Naive B cell (primary cell): ENCODE measurements around the gene TENT5A. TPM values are rescaled to one million over a fixed set of nuclear protein-coding genes. Genes with fewer than 3 reads are reported as not detected.
"Not testable (repeated sequence)": the region's sequence is repeated elsewhere in the genome, so short reads cannot be mapped to it uniquely, and the experiment has no call there.

Experiments used
- ATAC-seq, 2 donors: fragments of 150-1000 bp; cut with Tn5 transposase; 2 replicates each; pipeline ENCODE4 v1.10.0; 2021; ENCODE audit warnings: low read depth in 2 of 2, mild to moderate bottlenecking in 2 of 2, moderate library complexity in 2 of 2
- DNase-seq: peaks from one replicate; pipeline ENCODE4 v3.0.0; 2022
- H3K27ac Mint-ChIP-seq, 6 donors: one replicate each; pipeline ENCODE4 v1.8.0; 2020 to 2022; ENCODE audit warnings: mild to moderate bottlenecking in 6 of 6, mixed read lengths in 6 of 6, moderate library complexity in 5 of 6, inconsistent platforms in 2 of 6
- H3K27me3 Mint-ChIP-seq, 3 donors: one replicate each; pipeline ENCODE4 v1.8.0; 2021 to 2022; ENCODE audit warnings: mixed read lengths in 3 of 3, mild to moderate bottlenecking in 1 of 3
- H3K36me3 Mint-ChIP-seq, 2 donors: one replicate each; pipeline ENCODE4 v1.8.0; 2020 to 2022; ENCODE audit warnings: mixed read lengths in 2 of 2, inconsistent platforms in 1 of 2, mild to moderate bottlenecking in 1 of 2
- H3K4me1 Mint-ChIP-seq, 3 donors: one replicate each; pipeline ENCODE4 v1.8.0; 2020 to 2022; ENCODE audit warnings: mixed read lengths in 3 of 3, inconsistent platforms in 1 of 3, mild to moderate bottlenecking in 1 of 3, moderate library complexity in 1 of 3
- H3K4me3 Mint-ChIP-seq, 8 donors: one replicate each; pipeline ENCODE4 v1.8.0; 2020 to 2022; ENCODE audit warnings: mild to moderate bottlenecking in 8 of 8, mixed read lengths in 8 of 8, moderate library complexity in 8 of 8, inconsistent platforms in 2 of 8
- H3K9me3 Mint-ChIP-seq, 7 donors: one replicate each; pipeline ENCODE4 v1.8.0; 2020 to 2022; ENCODE audit warnings: mixed read lengths in 7 of 7, mild to moderate bottlenecking in 5 of 7, inconsistent platforms in 2 of 7, moderate library complexity in 1 of 7
- polyA plus RNA-seq, 6 donors: library from polyadenylated mRNA; unstranded; fragments of 300-500 nt; fragmentation: Illumina TruSeq; gene quantifications; one replicate each; pipeline ENCODE4 v1.2.3, GENCODE V29; 2021; ENCODE audit warnings: low read depth in 6 of 6

The TENT5A gene
- polyA plus RNA-seq, 6 donors from 2014 or later = 8.4 to 16.7 (median 11.8) TPM

GRCh38 chr6:81786150-81786549, 33.7 kb upstream of the TENT5A start:
- no peak overlapping the region for H3K27ac Mint-ChIP-seq
- peaks cover 0 to 11% (median 0%) of the 10 kb centered on the region in 3 donors for H3K27me3 Mint-ChIP-seq
- H3K9me3 Mint-ChIP-seq = peaks cover 3 to 8% (median 6%) of the 10 kb centered on the region in 7 donors
- H3K4me3 Mint-ChIP-seq = no peak overlapping the region
- no peaks in the 10 kb centered on the region for H3K4me1 Mint-ChIP-seq
- DNase-seq (no peak), ATAC-seq (no peak)
- H3K36me3 Mint-ChIP-seq = peaks cover 0 to 7% of the 10 kb centered on the region in 2 donors

GRCh38 chr6:81785377-81785776, 32.9 kb upstream of the TENT5A start:
- DNase-seq (no peak), ATAC-seq (no peak)
- Mint-ChIP-seq H3K27me3 (peaks cover 0 to 11% (median 0%) of the 10 kb centered on the region in 3 donors), H3K27ac (no peak overlapping the region), H3K36me3 (peaks cover 0 to 7% of the 10 kb centered on the region in 2 donors), H3K4me1 (no peaks in the 10 kb centered on the region), H3K4me3 (no peak overlapping the region), H3K9me3 (peaks cover 3 to 8% (median 6%) of the 10 kb centered on the region in 7 donors)

GRCh38 chr6:81783893-81784292, 31.4 kb upstream of the TENT5A start:
- Mint-ChIP-seq H3K27me3 (peaks cover 0 to 6% (median 0%) of the 10 kb centered on the region in 3 donors), H3K4me3 (no peak overlapping the region), H3K9me3 (peaks cover 3 to 8% (median 6%) of the 10 kb centered on the region in 7 donors), H3K36me3 (peaks cover 0 to 7% of the 10 kb centered on the region in 2 donors), H3K4me1 (no peaks in the 10 kb centered on the region), H3K27ac (no peak overlapping the region)
- ATAC-seq (no peak), DNase-seq (no peak)

GRCh38 chr6:81781624-81782023, 29.1 kb upstream of the TENT5A start:
- no peak for DNase-seq
- ATAC-seq = no peak
- Mint-ChIP-seq H3K9me3 (peaks cover 3 to 8% (median 6%) of the 10 kb centered on the region in 7 donors), H3K27me3 (peaks cover 0 to 11% (median 6%) of the 10 kb centered on the region in 3 donors), H3K4me3 (no peak overlapping the region), H3K27ac (no peak overlapping the region), H3K4me1 (no peaks in the 10 kb centered on the region), H3K36me3 (peaks cover 0 to 7% of the 10 kb centered on the region in 2 donors)

GRCh38 chr6:81777586-81778268, 25.2 kb upstream of the TENT5A start:
- no peak overlapping the region for H3K4me3 Mint-ChIP-seq
- peaks cover 0 to 13% (median 6%) of the 10 kb centered on the region in 3 donors for H3K27me3 Mint-ChIP-seq
- no peak for ATAC-seq
- H3K36me3 Mint-ChIP-seq = peaks cover 0 to 7% of the 10 kb centered on the region in 2 donors
- H3K9me3 Mint-ChIP-seq = peaks cover 3 to 8% (median 6%) of the 10 kb centered on the region in 7 donors
- H3K4me1 Mint-ChIP-seq = no peaks in the 10 kb centered on the region
- H3K27ac Mint-ChIP-seq = no peak overlapping the region
- no peak for DNase-seq

- H3K4me1 Mint-ChIP-seq, DNase-seq, H3K36me3 Mint-ChIP-seq, H3K4me3 Mint-ChIP-seq, H3K9me3 Mint-ChIP-seq, H3K27ac Mint-ChIP-seq, ATAC-seq: not testable (repeated sequence)
- peaks cover 0 to 13% (median 0%) of the 10 kb centered on the region in 3 donors for H3K27me3 Mint-ChIP-seq
Measured at GRCh38 chr6:81776219-81776618, 23.7 kb upstream of the TENT5A start.

- Mint-ChIP-seq H3K27me3 (peaks cover 0 to 13% (median 0%) of the 10 kb centered on the region in 3 donors), H3K4me1 (no peaks in the 10 kb centered on the region), H3K36me3 (no peaks in the 10 kb centered on the region), H3K4me3 (no peak overlapping the region), H3K27ac (no peak overlapping the region), H3K9me3 (no peaks in the 10 kb centered on the region)
- no peak for DNase-seq
- no peak for ATAC-seq
Measured at GRCh38 chr6:81774542-81774941, 22.1 kb upstream of the TENT5A start.

GRCh38 chr6:81773887-81774286, 21.4 kb upstream of the TENT5A start:
- Mint-ChIP-seq H3K9me3 (no peaks in the 10 kb centered on the region), H3K27ac (no peak overlapping the region), H3K36me3 (no peaks in the 10 kb centered on the region), H3K4me1 (no peaks in the 10 kb centered on the region), H3K27me3 (peaks cover 0 to 13% (median 0%) of the 10 kb centered on the region in 3 donors), H3K4me3 (no peak overlapping the region)
- DNase-seq (no peak), ATAC-seq (no peak)

GRCh38 chr6:81772741-81773140, 20.3 kb upstream of the TENT5A start:
- Mint-ChIP-seq H3K4me3 (no peak overlapping the region), H3K27me3 (peaks cover 0 to 17% (median 0%) of the 10 kb centered on the region in 3 donors), H3K4me1 (no peaks in the 10 kb centered on the region), H3K9me3 (no peaks in the 10 kb centered on the region), H3K27ac (peak overlapping the region in 1 of 6 donors; percentile 23), H3K36me3 (no peaks in the 10 kb centered on the region)
- DNase-seq (no peak), ATAC-seq (no peak)

- Mint-ChIP-seq H3K4me3 (no peak overlapping the region), H3K27ac (no peak overlapping the region), H3K36me3 (no peaks in the 10 kb centered on the region), H3K9me3 (peaks cover 0 to under 1% (median 0%) of the 10 kb centered on the region in 7 donors), H3K4me1 (no peaks in the 10 kb centered on the region), H3K27me3 (peaks cover 3 to 16% (median 11%) of the 10 kb centered on the region in 3 donors)
- ATAC-seq = no peak
- no peak for DNase-seq
Measured at GRCh38 chr6:81771097-81771496, 18.6 kb upstream of the TENT5A start.

GRCh38 chr6:81770381-81770780, 17.9 kb upstream of the TENT5A start:
- no peaks in the 10 kb centered on the region for H3K4me1 Mint-ChIP-seq
- H3K9me3 Mint-ChIP-seq = peaks cover 0 to 3% (median 0%) of the 10 kb centered on the region in 7 donors
- no peak overlapping the region for H3K27ac Mint-ChIP-seq
- DNase-seq (no peak), ATAC-seq (no peak)
- no peaks in the 10 kb centered on the region for H3K36me3 Mint-ChIP-seq
- H3K4me3 Mint-ChIP-seq = no peak overlapping the region
- peaks cover 5 to 21% (median 13%) of the 10 kb centered on the region in 3 donors for H3K27me3 Mint-ChIP-seq

GRCh38 chr6:81769824-81770223, 17.3 kb upstream of the TENT5A start:
- DNase-seq = no peak
- peaks cover 0 to 5% (median 0%) of the 10 kb centered on the region in 7 donors for H3K9me3 Mint-ChIP-seq
- peaks cover 0 to 5% of the 10 kb centered on the region in 2 donors for H3K36me3 Mint-ChIP-seq
- no peak overlapping the region for H3K27ac Mint-ChIP-seq
- no peaks in the 10 kb centered on the region for H3K4me1 Mint-ChIP-seq
- H3K27me3 Mint-ChIP-seq = peaks cover 8 to 26% (median 18%) of the 10 kb centered on the region in 3 donors
- no peak for ATAC-seq
- no peak overlapping the region for H3K4me3 Mint-ChIP-seq

GRCh38 chr6:81768150-81768942, 15.9 kb upstream of the TENT5A start:
- peaks cover 0 to 5% (median 0%) of the 10 kb centered on the region in 7 donors for H3K9me3 Mint-ChIP-seq
- ATAC-seq = no peak
- peaks cover 10 to 30% (median 19%) of the 10 kb centered on the region in 3 donors for H3K27me3 Mint-ChIP-seq

More at GRCh38 chr6:81768150-81768942, 15.9 kb upstream of the TENT5A start:
- no peak for DNase-seq
- Mint-ChIP-seq H3K27ac (no peak overlapping the region), H3K4me3 (no peak overlapping the region), H3K36me3 (peaks cover 0 to 8% of the 10 kb centered on the region in 2 donors), H3K4me1 (no peaks in the 10 kb centered on the region)
